Prostate gland (tissue), 2 donors: ENCODE measurements around the gene APBA2. TPM values are rescaled to one million over a fixed set of nuclear protein-coding genes. Genes with fewer than 3 reads are reported as not detected.

Source experiments
- DNase-seq: peaks from one replicate; pipeline ENCODE4 v3.0.0-alpha.2; 2019; ENCODE audit warnings: low spot score
- H3K27ac ChIP-seq, 2 donors: fragments of 200-600 bp; sonication (generic); 2 replicates each; pipeline ENCODE4 v1.5.1; 2017 to 2019
- H3K27me3 ChIP-seq: fragments of 200-600 bp; sonication (generic); replicated peaks from 2 replicates; pipeline ENCODE4 v1.5.1; 2019; ENCODE audit not compliant: insufficient read depth
- H3K36me3 ChIP-seq, 2 donors: fragments of 200-600 bp; sonication (generic); 1 replicate in 1 of 2; 2 replicates in 1 of 2; pipeline versions ENCODE4 v1.5.1 to v1.8.1; 2017 to 2019
- H3K4me1 ChIP-seq: fragments of 200-600 bp; sonication (generic); replicated peaks from 2 replicates; pipeline ENCODE4 v1.5.1; 2019
- H3K4me3 ChIP-seq, 2 donors: fragments of 200-600 bp; sonication (generic); 2 replicates each; pipeline ENCODE4 v1.5.1; 2017 to 2019
- H3K9me3 ChIP-seq: fragments of 200-600 bp; sonication (generic); 2 replicates; pipeline ENCODE4 v1.5.1; 2017
- CTCF ChIP-seq, 4 experiments: fragments of 200-600 bp in 2 of 4; fragments of 450-650 bp in 2 of 4; sonication (generic) in 2 of 4; IDR thresholded peaks; 1 replicate in 3 of 4; 2 replicates in 1 of 4; pipeline ENCODE4 v1.5.1; 2016 to 2019; ENCODE audit warnings: antibody characterized with exemption in 4 of 4, mild to moderate bottlenecking in 2 of 4, moderate library complexity in 2 of 4
- POLR2A ChIP-seq: fragments of 450-650 bp; IDR thresholded peaks from one replicate; pipeline ENCODE4 v1.6.1; 2016; ENCODE audit warnings: antibody characterized with exemption, mild to moderate bottlenecking
- POLR2AphosphoS5 ChIP-seq: sonication (generic); formaldehyde crosslinking; IDR thresholded peaks from one replicate; pipeline ENCODE4 v1.6.1; 2017; ENCODE audit warnings: antibody characterized with exemption
- WGBS: methylation state at CpG from one replicate; pipeline ENCODE4 v1.1.5; 2018; 5-methylcytosine and 5-hydroxymethylcytosine counted together
- intact Hi-C: fragments of 100-400 bp; cut with DNase I; formaldehyde crosslinking; loops from one replicate; pipeline ENCODE4 v1.14.2; 2022
- total RNA-seq, 2 donors: library from RNA; depleted of rRNA; stranded (reverse); fragments of >200 nt; gene quantifications; one replicate each; pipeline ENCODE4 v1.1.0, GENCODE V29; 2016

Gene APBA2
- total RNA-seq, 2 donors from 2014 or later, result 2.6 to 25.3 TPM

DNA sequence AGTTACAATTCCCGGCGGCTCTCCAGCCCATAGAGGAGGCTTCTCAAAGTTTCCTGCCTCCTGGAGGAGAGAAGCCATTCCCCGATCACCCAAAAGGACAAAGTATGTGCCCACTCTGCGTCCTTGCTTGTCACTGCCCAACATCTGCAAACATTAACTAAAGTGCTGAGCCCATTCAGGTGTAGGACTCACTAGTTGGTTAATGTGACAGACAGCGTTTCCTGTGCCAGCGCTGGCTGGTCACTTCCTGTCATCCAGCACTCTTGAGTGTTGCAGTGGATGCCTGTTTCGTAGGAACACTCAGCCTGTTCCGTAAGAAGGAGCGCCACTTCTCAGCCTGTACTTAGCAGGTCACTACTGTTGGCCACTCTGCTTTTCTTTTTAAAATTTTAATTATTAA lies 100.3 kb downstream of the APBA2 start:
- intact Hi-C loops, result no loop called here
- H3K4me1 ChIP-seq, result no peaks in the 10 kb centered on the region
- no peak for TF ChIP-seq POLR2A
- no peak for TF ChIP-seq POLR2AphosphoS5
- TF ChIP-seq CTCF (IDR thresholded peaks at IDR 0.05), result no peak
- no peaks in the 10 kb centered on the region for H3K9me3 ChIP-seq
- no peak overlapping the region for H3K4me3 ChIP-seq
- WGBS, result 75% methylated on average over 9 of the region's 9 CpGs
- no peaks in the 10 kb centered on the region for H3K27me3 ChIP-seq
- no peak overlapping the region for H3K27ac ChIP-seq
- DNase-seq, result no peak
- no peaks in the 10 kb centered on the region for H3K36me3 ChIP-seq

DNA sequence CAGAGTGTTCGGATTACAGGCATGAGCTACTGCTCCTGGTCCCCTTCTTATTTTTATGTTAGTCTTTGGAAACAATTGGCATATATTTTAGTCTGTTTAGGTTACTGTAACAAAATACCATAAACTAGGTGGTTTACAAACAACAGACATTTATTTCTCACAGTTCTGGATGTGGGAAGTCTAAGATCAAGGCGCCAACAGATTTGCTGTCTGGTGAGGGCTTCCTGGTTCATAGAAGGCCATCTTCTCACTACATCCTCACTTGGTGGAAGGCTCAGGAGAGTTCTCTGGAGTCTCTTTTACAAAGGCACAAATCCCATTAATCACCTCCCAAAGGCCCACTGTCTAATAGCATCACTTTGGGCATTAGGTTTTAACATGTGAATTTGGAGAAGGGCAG lies 101.0 kb downstream of the APBA2 start:
- no peaks in the 10 kb centered on the region for H3K9me3 ChIP-seq
- H3K4me1 ChIP-seq, result no peaks in the 10 kb centered on the region
- no peak overlapping the region for H3K27ac ChIP-seq
- intact Hi-C loops, result no loop called here
- no peak overlapping the region for H3K4me3 ChIP-seq
- 91% methylated on average over 2 of the region's 2 CpGs for WGBS
- no peak for TF ChIP-seq POLR2AphosphoS5
- TF ChIP-seq POLR2A, result no peak
- no peak for TF ChIP-seq CTCF (IDR thresholded peaks at IDR 0.05)
- H3K27me3 ChIP-seq, result no peaks in the 10 kb centered on the region
- no peak for DNase-seq
- H3K36me3 ChIP-seq, result no peaks in the 10 kb centered on the region

GRCh38 chr15:28987337-28987736 lies 101.6 kb downstream of the APBA2 start:
- intact Hi-C loops, result no loop called here
- TF ChIP-seq POLR2A, result no peak
- no peak for TF ChIP-seq CTCF (IDR thresholded peaks at IDR 0.05)
- no peak for TF ChIP-seq POLR2AphosphoS5
- no peaks in the 10 kb centered on the region for H3K27me3 ChIP-seq
- H3K4me1 ChIP-seq, result no peaks in the 10 kb centered on the region
- DNase-seq, result no peak
- WGBS, result 87% methylated on average over 4 of the region's 4 CpGs
- H3K4me3 ChIP-seq, result no peak overlapping the region
- H3K9me3 ChIP-seq, result no peaks in the 10 kb centered on the region
- H3K36me3 ChIP-seq, result no peaks in the 10 kb centered on the region
- H3K27ac ChIP-seq, result no peak overlapping the region

DNA sequence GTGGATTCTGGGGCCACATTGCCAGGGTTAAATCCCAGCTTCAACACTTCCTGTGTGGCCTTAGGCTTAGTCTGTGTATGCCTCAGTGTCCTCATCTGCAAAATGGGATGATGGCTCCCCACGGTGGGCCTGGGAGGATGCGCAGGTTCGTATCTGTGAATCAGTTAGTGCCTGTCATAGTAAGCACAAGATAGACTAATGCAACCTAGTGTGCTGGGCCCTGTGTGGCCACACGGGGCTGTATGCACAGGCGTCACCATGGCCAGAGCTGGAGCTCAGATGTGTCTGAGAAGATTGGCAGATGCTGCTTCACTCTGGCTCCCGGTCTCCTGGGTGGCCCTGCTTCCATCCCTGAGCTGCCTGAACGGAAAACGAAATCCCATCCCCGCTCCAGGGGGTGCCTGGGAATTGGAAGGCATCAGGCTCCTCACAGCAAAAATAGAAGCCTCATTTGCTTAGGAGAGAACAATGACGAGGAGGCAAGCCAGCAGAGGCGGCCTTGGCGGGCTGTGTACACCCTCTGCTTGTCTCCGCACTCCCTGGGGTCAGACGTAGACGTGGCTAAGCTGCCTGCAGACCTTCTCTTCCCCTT lies 103.6 kb downstream of the APBA2 start:
- Histone ChIP-seq H3K27ac (no peak overlapping the region), H3K36me3 (no peaks in the 10 kb centered on the region), H3K4me1 (no peaks in the 10 kb centered on the region), H3K27me3 (no peaks in the 10 kb centered on the region), H3K9me3 (no peaks in the 10 kb centered on the region), H3K4me3 (no peak overlapping the region)
- no peak for DNase-seq
- intact Hi-C loops, result no loop called here
- WGBS, result 80% methylated on average over 15 of the region's 15 CpGs
- TF ChIP-seq CTCF (IDR thresholded peaks at IDR 0.05) (no peak), POLR2A (no peak), POLR2AphosphoS5 (no peak)

DNA sequence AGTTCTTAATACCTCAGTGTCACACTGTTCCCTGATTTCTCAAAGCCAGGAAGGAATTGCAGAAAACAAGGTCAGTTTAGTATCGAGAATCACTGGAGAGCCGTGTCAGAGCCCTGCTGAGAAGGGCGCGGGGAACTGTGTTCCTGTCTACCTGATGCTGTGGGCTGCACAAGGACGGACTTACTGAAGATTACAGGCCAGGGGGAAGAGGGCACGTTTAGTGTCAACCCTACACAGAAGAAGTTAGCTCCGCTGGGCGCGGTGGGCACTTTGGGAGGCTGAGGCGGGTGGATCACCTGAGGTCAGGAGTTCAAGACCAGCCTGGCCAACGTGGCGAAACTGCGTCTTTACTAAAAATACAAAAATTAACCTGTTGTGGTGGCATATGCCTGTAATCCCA lies 104.1 kb downstream of the APBA2 start:
- H3K36me3 ChIP-seq, result no peaks in the 10 kb centered on the region
- intact Hi-C loops, result no loop called here
- no peak overlapping the region for H3K4me3 ChIP-seq
- 87% methylated on average over 13 of the region's 13 CpGs for WGBS
- no peaks in the 10 kb centered on the region for H3K9me3 ChIP-seq
- no peak for DNase-seq
- TF ChIP-seq POLR2A, result no peak
- TF ChIP-seq POLR2AphosphoS5, result no peak
- no peak for TF ChIP-seq CTCF (IDR thresholded peaks at IDR 0.05)
- no peaks in the 10 kb centered on the region for H3K27me3 ChIP-seq
- H3K4me1 ChIP-seq, result no peaks in the 10 kb centered on the region
- H3K27ac ChIP-seq, result no peak overlapping the region
